Epithelial cell of esophagus (primary cell): Measurements from ENCODE around the gene IRX4.
"Not testable (repeated sequence)": the region's sequence is repeated elsewhere in the genome, so short reads cannot be mapped to it uniquely, and the experiment has no call there.

Experiments used
- DNase-seq: peaks from one replicate; pipeline ENCODE4 v3.0.0; 2010; ENCODE audit warnings: low read depth
- H3K4me3 ChIP-seq: 2 replicates; pipeline ENCODE4 v1.5.1; 2011; ENCODE audit warnings: mild to moderate bottlenecking, low read length, control low read depth
- CTCF ChIP-seq: IDR thresholded peaks from 2 replicates; pipeline ENCODE4 v1.5.1; 2011; ENCODE audit warnings: low read depth, mild to moderate bottlenecking, low read length, control low read depth, inconsistent platforms; ENCODE audit not compliant: insufficient read depth; ENCODE audit errors: missing control alignments

IRX4 gene

GRCh38 chr5:1873243-1873959 lies 9.3 kb downstream of the IRX4 start:
- no peak for TF ChIP-seq CTCF
- no peak for DNase-seq
- no peak overlapping the region for H3K4me3 ChIP-seq

GRCh38 chr5:1871441-1871840 lies 11.3 kb downstream of the IRX4 start:
- no peak for DNase-seq
- no peak overlapping the region for H3K4me3 ChIP-seq
- TF ChIP-seq CTCF: no peak

GRCh38 chr5:1870435-1871272 lies 12.1 kb downstream of the IRX4 start:
- not testable (repeated sequence) for H3K4me3 ChIP-seq, DNase-seq

- TF ChIP-seq CTCF: no peak
- no peak overlapping the region for H3K4me3 ChIP-seq
- no peak for DNase-seq
Measured at GRCh38 chr5:1868886-1869475, 13.7 kb downstream of the IRX4 start.

GRCh38 chr5:1867815-1868143 lies 14.9 kb downstream of the IRX4 start:
- no peak for DNase-seq
- no peak overlapping the region for H3K4me3 ChIP-seq
- no peak for TF ChIP-seq CTCF

- no peak for TF ChIP-seq CTCF
- H3K4me3 ChIP-seq: no peak overlapping the region
- DNase-seq: no peak
Measured at GRCh38 chr5:1867114-1867814, 15.5 kb downstream of the IRX4 start.

GRCh38 chr5:1865948-1866347 lies 16.8 kb downstream of the IRX4 start:
- H3K4me3 ChIP-seq: no peak overlapping the region
- no peak for DNase-seq
- TF ChIP-seq CTCF: no peak
